ENCODE measurements around the gene GRM1. TPM values are rescaled to one million over a fixed set of nuclear protein-coding genes. Genes with fewer than 3 reads are reported as not detected.

The GRM1 gene
- total and polyA plus RNA-seq, 2 experiments from 2014 or later: 0.29 to 0.63 TPM

GRCh38 chr6:146361128-146361924, 332.5 kb downstream of the GRM1 start (continued):
- TF ChIP-seq ZNF462 (CRISPR knock-in tag; IDR thresholded peaks at IDR 0.05): no peak
- no peak for TF ChIP-seq ZNF114 (CRISPR knock-in tag; IDR thresholded peaks at IDR 0.05)

GRCh38 chr6:146363838-146364607, 335.2 kb downstream of the GRM1 start:
- Histone ChIP-seq H3K27ac (ENCODE audit: low read depth) (no peak overlapping the region), H3K4me2 (no peak overlapping the region), H2AFZ (no peak overlapping the region), H3K36me3 (ENCODE audit: insufficient read depth) (no peaks in the 10 kb centered on the region), H3K79me2 (replicated peaks; ENCODE audit: insufficient read depth) (no peaks in the 10 kb centered on the region), H3K27me3 (ENCODE audit: insufficient read depth) (no peaks in the 10 kb centered on the region), H3K4me3 (no peak overlapping the region), H3F3A (replicated peaks; ENCODE audit: low read depth) (no peaks in the 10 kb centered on the region), H3K4me1 (ENCODE audit: insufficient read depth) (no peaks in the 10 kb centered on the region), H3K9me2 (ENCODE audit: insufficient read depth) (0 out of 2 replicates have a peak, but pooled peaks cover 2% of the 10 kb centered on the region), H4K20me1 (replicated peaks; ENCODE audit: insufficient read depth) (no peaks in the 10 kb centered on the region)
- ATAC-seq: no peak
- no peaks in the 10 kb centered on the region for H3K27me3 Mint-ChIP-seq (ENCODE audit: insufficient read depth, low read depth, poor library complexity)
- H3K4me3 Mint-ChIP-seq: no peak overlapping the region
- H3K9me3 Mint-ChIP-seq: no peaks in the 10 kb centered on the region
- DNase-seq (ENCODE audit: low spot score): no peak
- peaks cover 5% of the 10 kb centered on the region; the same call in 1 of the 3 replicates for H3K4me1 Mint-ChIP-seq
- no peaks in the 10 kb centered on the region for H3K36me3 Mint-ChIP-seq (ENCODE audit: low read depth)
- H3K27ac Mint-ChIP-seq: no peak overlapping the region
- no peak for TF ChIP-seq EZH2phosphoT487 (IDR thresholded peaks at IDR 0.05; ENCODE audit: unreplicated experiment)
- no peak for TF ChIP-seq ZNF331 (CRISPR knock-in tag; IDR thresholded peaks at IDR 0.05; ENCODE audit: low read depth)
- TF ChIP-seq ZNF114 (CRISPR knock-in tag; IDR thresholded peaks at IDR 0.05): no peak
- TF ChIP-seq CTCF (conservative IDR thresholded peaks at IDR 0.05; ENCODE audit: low read depth in 2 of 2): no peak
- TF ChIP-seq JUNB (IDR thresholded peaks at IDR 0.05; ENCODE audit: unreplicated experiment): no peak
- no peak for TF ChIP-seq NANOG (IDR thresholded peaks at IDR 0.05; ENCODE audit: borderline replicate concordance)
- no peak for TF ChIP-seq ETS1 (IDR thresholded peaks at IDR 0.05)
- no peak for TF ChIP-seq EZH2 (IDR thresholded peaks at IDR 0.05; ENCODE audit: low read depth, unreplicated experiment)
- no peak for TF ChIP-seq CREB1 (CRISPR knock-in tag; IDR thresholded peaks at IDR 0.05; ENCODE audit: low read depth)
